Sigmoid colon (tissue), 4 donors: ENCODE data around the gene SOHLH2.

Experiments
- POLR2A ChIP-seq, 2 donors: fragments of 450-650 bp; IDR thresholded peaks; one replicate each; pipeline ENCODE4 v1.6.1; 2016; ENCODE audit warnings: antibody characterized with exemption in 2 of 2, mild to moderate bottlenecking in 2 of 2, moderate library complexity in 2 of 2
- POLR2AphosphoS5 ChIP-seq, 4 donors: sonication (generic); formaldehyde crosslinking; IDR thresholded peaks; one replicate each; pipeline ENCODE4 v1.6.1; 2017; ENCODE audit warnings: antibody characterized with exemption in 4 of 4
- TF ChIP-seq, protein P1 (sequence below), 4 experiments: fragments of 450-650 bp in 3 of 4; fragments of 200-600 bp in 1 of 4; IDR thresholded peaks; one replicate each; pipeline ENCODE4 v1.5.1; 2016 to 2019; ENCODE audit warnings: antibody characterized with exemption in 4 of 4, mild to moderate bottlenecking in 3 of 4, moderate library complexity in 2 of 4

DNA sequence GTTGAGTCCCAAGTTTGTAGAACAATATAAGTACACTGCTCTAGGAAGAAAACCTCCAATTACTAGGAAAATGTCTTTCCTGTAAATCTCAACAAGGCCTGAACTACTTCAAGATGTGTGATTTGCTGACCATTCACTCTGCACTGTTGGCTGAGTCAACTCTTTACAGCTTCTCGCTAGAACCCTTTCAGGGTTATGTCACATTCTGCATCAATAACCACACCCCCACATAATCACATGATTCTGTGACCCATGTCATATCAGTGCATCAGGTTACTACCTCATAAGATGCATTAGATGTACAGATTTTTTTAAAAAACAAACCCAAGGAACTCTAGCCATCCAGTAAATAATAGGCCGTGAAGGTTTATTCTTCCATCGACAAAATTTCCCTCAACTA is 67.0 kb downstream of the SOHLH2 start:
- TF ChIP-seq, protein P1, sequence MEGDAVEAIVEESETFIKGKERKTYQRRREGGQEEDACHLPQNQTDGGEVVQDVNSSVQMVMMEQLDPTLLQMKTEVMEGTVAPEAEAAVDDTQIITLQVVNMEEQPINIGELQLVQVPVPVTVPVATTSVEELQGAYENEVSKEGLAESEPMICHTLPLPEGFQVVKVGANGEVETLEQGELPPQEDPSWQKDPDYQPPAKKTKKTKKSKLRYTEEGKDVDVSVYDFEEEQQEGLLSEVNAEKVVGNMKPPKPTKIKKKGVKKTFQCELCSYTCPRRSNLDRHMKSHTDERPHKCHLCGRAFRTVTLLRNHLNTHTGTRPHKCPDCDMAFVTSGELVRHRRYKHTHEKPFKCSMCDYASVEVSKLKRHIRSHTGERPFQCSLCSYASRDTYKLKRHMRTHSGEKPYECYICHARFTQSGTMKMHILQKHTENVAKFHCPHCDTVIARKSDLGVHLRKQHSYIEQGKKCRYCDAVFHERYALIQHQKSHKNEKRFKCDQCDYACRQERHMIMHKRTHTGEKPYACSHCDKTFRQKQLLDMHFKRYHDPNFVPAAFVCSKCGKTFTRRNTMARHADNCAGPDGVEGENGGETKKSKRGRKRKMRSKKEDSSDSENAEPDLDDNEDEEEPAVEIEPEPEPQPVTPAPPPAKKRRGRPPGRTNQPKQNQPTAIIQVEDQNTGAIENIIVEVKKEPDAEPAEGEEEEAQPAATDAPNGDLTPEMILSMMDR (IDR thresholded peaks at IDR 0.05): no peak
- TF ChIP-seq POLR2AphosphoS5 (IDR thresholded peaks at IDR 0.05): no peak
- TF ChIP-seq POLR2A (IDR thresholded peaks at IDR 0.05): no peak
